GM18526 (cell line): ENCODE data around the gene SKAP1.

Source experiments
- POLR2A ChIP-seq: IDR thresholded peaks from 3 replicates; pipeline ENCODE4 v1.6.1; 2011; ENCODE audit not compliant: insufficient read length; ENCODE audit errors: extremely low read depth

Gene SKAP1

GRCh38 chr17:48178317-48178716 is 251.7 kb downstream of the SKAP1 start:
- no peak for TF ChIP-seq POLR2A

- no peak for TF ChIP-seq POLR2A
Observed at GRCh38 chr17:48177816-48178215, 252.2 kb downstream of the SKAP1 start.

- no peak for TF ChIP-seq POLR2A
Observed at GRCh38 chr17:48176471-48176855, 253.6 kb downstream of the SKAP1 start.

- no peak for TF ChIP-seq POLR2A
Observed at GRCh38 chr17:48175692-48176470, 254.1 kb downstream of the SKAP1 start.

- TF ChIP-seq POLR2A, result no peak
Observed at GRCh38 chr17:48174833-48175523, 255.0 kb downstream of the SKAP1 start.

GRCh38 chr17:48173191-48173984 is 256.6 kb downstream of the SKAP1 start:
- no peak for TF ChIP-seq POLR2A

GRCh38 chr17:48169926-48170325 is 260.1 kb downstream of the SKAP1 start:
- no peak for TF ChIP-seq POLR2A

GRCh38 chr17:48163809-48164208 is 266.2 kb downstream of the SKAP1 start:
- no peak for TF ChIP-seq POLR2A

- no peak for TF ChIP-seq POLR2A
Observed at GRCh38 chr17:48162946-48163506, 267.0 kb downstream of the SKAP1 start.

GRCh38 chr17:48162306-48162934 is 267.6 kb downstream of the SKAP1 start:
- TF ChIP-seq POLR2A, result no peak

- no peak for TF ChIP-seq POLR2A
Observed at GRCh38 chr17:48161127-48161905, 268.7 kb downstream of the SKAP1 start.

- no peak for TF ChIP-seq POLR2A
Observed at GRCh38 chr17:48160177-48161081, 269.6 kb downstream of the SKAP1 start.

- TF ChIP-seq POLR2A, result no peak
Observed at GRCh38 chr17:48159232-48159631, 270.8 kb downstream of the SKAP1 start.

- TF ChIP-seq POLR2A, result no peak
Observed at GRCh38 chr17:48155889-48156611, 274.0 kb downstream of the SKAP1 start.
